ENCODE results near the gene KDM1B. TPM values are rescaled to one million over a fixed set of nuclear protein-coding genes. Genes with fewer than 3 reads are reported as not detected.

Gene KDM1B
- total RNA-seq, 1 experiment from 2014 or later: 15.8 TPM

DNA sequence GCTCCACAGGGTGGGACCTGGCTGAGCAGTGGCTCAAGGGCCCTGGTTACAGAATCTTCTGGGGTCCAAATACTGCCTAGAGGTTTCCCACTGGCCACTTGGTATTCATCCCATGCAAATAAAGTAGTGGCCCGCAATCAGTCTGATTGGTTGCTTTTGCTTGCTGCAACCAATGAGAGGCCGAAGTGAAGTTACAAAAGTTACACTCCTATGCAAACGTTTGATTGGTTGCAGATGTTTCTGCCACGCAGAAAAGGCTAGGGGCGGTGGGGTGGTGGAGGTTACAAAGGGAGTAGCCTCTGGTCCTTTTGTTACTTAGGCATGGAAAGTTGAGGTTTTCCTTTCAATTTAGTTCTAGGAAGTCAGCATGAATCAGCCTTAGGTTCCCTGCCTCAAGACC is 29.1 kb upstream of the KDM1B start:
- no TSS peak for BruUV-seq (replicated peaks)

DNA sequence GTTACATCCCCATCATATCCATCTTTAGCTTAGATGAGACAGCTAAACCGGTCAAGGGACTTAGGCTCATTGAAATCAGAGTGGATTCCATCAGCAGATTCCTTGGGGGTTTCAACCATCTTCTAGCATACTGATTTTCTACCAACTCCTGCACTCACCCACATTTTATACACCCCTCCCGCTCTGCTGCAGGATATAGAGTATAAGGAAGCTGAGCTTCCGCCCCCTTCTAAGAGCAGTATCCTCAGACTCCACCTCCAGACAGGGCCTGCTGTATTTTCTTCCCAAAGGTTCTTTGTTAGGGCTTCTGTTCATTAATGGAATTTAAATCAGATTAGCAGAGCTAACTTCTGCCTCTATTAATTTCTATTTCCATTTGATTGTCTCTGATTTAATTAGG is 22.9 kb upstream of the KDM1B start:
- POLR2A ChIA-PET (ENCODE audit: low non-redundant PET): no interaction called here
- DNase-seq (ENCODE audit: low spot score): no peak
- Histone ChIP-seq H3K27me3 (replicated peaks; ENCODE audit: insufficient read depth, low read depth, low read length, poor library complexity) (no peaks in the 10 kb centered on the region), H3K4me3 (ENCODE audit: low read depth, low read length, poor library complexity, severe bottlenecking) (no peak overlapping the region), H3K9me3 (ENCODE audit: low read depth, low read length, poor library complexity, severe bottlenecking) (no peaks in the 10 kb centered on the region), H3K27ac (ENCODE audit: low read depth, low read length, poor library complexity, severe bottlenecking) (no peak overlapping the region), H3K36me3 (ENCODE audit: insufficient read depth, low read length, poor library complexity, severe bottlenecking) (no peaks in the 10 kb centered on the region), H3K4me1 (ENCODE audit: insufficient read depth, low read length, poor library complexity, severe bottlenecking) (no peaks in the 10 kb centered on the region)
- TF ChIP-seq, protein P1, sequence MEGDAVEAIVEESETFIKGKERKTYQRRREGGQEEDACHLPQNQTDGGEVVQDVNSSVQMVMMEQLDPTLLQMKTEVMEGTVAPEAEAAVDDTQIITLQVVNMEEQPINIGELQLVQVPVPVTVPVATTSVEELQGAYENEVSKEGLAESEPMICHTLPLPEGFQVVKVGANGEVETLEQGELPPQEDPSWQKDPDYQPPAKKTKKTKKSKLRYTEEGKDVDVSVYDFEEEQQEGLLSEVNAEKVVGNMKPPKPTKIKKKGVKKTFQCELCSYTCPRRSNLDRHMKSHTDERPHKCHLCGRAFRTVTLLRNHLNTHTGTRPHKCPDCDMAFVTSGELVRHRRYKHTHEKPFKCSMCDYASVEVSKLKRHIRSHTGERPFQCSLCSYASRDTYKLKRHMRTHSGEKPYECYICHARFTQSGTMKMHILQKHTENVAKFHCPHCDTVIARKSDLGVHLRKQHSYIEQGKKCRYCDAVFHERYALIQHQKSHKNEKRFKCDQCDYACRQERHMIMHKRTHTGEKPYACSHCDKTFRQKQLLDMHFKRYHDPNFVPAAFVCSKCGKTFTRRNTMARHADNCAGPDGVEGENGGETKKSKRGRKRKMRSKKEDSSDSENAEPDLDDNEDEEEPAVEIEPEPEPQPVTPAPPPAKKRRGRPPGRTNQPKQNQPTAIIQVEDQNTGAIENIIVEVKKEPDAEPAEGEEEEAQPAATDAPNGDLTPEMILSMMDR (conservative IDR thresholded peaks at IDR 0.05; ENCODE audit: low read depth, low read length): no peak
- no peak for TF ChIP-seq EZH2 (IDR thresholded peaks at IDR 0.05; ENCODE audit: borderline replicate concordance, low read depth, low read length, poor library complexity, severe bottlenecking)
- BruUV-seq (replicated peaks): no TSS peak
- intact Hi-C loops (cut with micrococcal nuclease; ENCODE audit: unreplicated experiment): no loop called here
- CTCF ChIA-PET: no interaction called here

More for the DNA sequence above, 29.1 kb upstream of the KDM1B start:
- no peaks in the 10 kb centered on the region for H3K9me3 ChIP-seq (ENCODE audit: low read depth, low read length, poor library complexity, severe bottlenecking)
- TF ChIP-seq, protein P1 (conservative IDR thresholded peaks at IDR 0.05; ENCODE audit: low read depth, low read length): no peak
- no peaks in the 10 kb centered on the region for H3K36me3 ChIP-seq (ENCODE audit: insufficient read depth, low read length, poor library complexity, severe bottlenecking)
- ChIA-PET CTCF (no interaction called here), POLR2A (ENCODE audit: low non-redundant PET) (no interaction called here)
- peaks cover 11% of the 10 kb centered on the region for H3K4me1 ChIP-seq (ENCODE audit: insufficient read depth, low read length, poor library complexity, severe bottlenecking)
- DNase-seq (ENCODE audit: low spot score): no peak
- no peak overlapping the region for H3K27ac ChIP-seq (ENCODE audit: low read depth, low read length, poor library complexity, severe bottlenecking)
- no peaks in the 10 kb centered on the region for H3K27me3 ChIP-seq (replicated peaks; ENCODE audit: insufficient read depth, low read depth, low read length, poor library complexity)
- intact Hi-C loops (cut with micrococcal nuclease; ENCODE audit: unreplicated experiment): loop anchor here (10.0 kb wide), 1 partner anchor 541 kb away; no protein-coding TSS in a partner anchor
- H3K4me3 ChIP-seq (ENCODE audit: low read depth, low read length, poor library complexity, severe bottlenecking): no peak overlapping the region

DNA sequence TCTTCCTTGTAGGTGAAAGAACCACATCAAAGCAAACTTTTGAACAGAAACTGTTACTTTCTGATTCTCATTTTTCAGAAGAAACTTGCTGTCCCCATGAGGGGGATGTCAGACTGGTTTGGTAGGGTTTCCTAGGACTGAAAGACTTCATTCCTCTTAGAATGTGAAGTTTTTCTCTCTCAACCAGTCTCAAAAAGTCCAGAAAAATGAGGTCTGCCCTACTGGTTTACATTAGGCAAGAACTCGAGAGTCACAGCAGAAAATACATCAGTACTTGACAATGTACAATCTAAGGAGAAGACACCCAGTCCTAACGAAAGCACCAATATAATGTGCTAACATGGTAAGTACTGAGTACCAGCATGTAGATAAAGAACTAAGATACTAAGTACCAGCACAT is 20.1 kb upstream of the KDM1B start:
- H3K27ac ChIP-seq (ENCODE audit: low read depth, low read length, poor library complexity, severe bottlenecking): no peak overlapping the region
- no peaks in the 10 kb centered on the region for H3K27me3 ChIP-seq (replicated peaks; ENCODE audit: insufficient read depth, low read depth, low read length, poor library complexity)
- BruUV-seq (replicated peaks): no TSS peak
- ChIA-PET POLR2A (ENCODE audit: low non-redundant PET) (no interaction called here), CTCF (no interaction called here)
- DNase-seq (ENCODE audit: low spot score): no peak
- H3K36me3 ChIP-seq (ENCODE audit: insufficient read depth, low read length, poor library complexity, severe bottlenecking): no peaks in the 10 kb centered on the region
- no peaks in the 10 kb centered on the region for H3K9me3 ChIP-seq (ENCODE audit: low read depth, low read length, poor library complexity, severe bottlenecking)
- intact Hi-C loops (cut with micrococcal nuclease; ENCODE audit: unreplicated experiment): no loop called here
- TF ChIP-seq EZH2 (IDR thresholded peaks at IDR 0.05; ENCODE audit: borderline replicate concordance, low read depth, low read length, poor library complexity, severe bottlenecking): no peak
- TF ChIP-seq, protein P1 (conservative IDR thresholded peaks at IDR 0.05; ENCODE audit: low read depth, low read length): no peak
- no peak overlapping the region for H3K4me3 ChIP-seq (ENCODE audit: low read depth, low read length, poor library complexity, severe bottlenecking)
- no peaks in the 10 kb centered on the region for H3K4me1 ChIP-seq (ENCODE audit: insufficient read depth, low read length, poor library complexity, severe bottlenecking)

Data from A673 (cell line).